Myocyte (in vitro differentiated cells): ENCODE measurements around the gene TP73. TPM values are rescaled to one million over a fixed set of nuclear protein-coding genes. Genes with fewer than 3 reads are reported as not detected.
A peak's percentile ranks its signal among the peaks of the same experiment; 100 is the strongest.

ENCODE experiments used
- DNase-seq: peaks from one replicate; pipeline ENCODE4 v3.0.0-alpha.2; 2012; ENCODE audit warnings: low read depth
- total RNA-seq: library from RNA; depleted of rRNA; stranded (reverse); fragments of >200 nt; gene quantifications from 2 replicates; pipeline ENCODE4 v1.2.3, GENCODE V29; 2014

TP73 gene
- total RNA-seq, 1 donor from 2014 or later: 2.2 TPM

DNA sequence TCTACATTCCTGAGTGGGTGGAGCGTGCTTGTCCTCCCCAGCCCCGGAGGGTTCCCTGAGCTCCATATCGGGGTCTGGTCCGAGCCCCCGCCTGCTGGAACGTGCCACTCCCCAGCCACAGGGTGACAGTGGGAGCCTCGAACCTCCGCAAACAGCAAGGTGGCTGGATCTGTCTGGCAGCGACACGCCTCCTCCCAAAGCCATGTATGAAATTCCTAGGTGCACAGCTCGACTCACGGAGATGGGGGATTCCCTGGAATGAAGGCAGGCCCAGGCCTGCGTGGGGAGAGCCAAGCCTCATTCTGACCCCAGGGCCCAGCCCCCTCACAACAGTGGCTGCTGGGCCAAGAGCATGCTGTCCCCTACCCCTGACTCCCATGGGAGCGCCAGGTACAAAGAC lies 32.9 kb downstream of the TP73 start:
- DNase-seq: no peak

- DNase-seq: peak; percentile 25
Measured at GRCh38 chr1:3685906-3686305, 33.6 kb downstream of the TP73 start.

- DNase-seq: no peak
Measured at GRCh38 chr1:3687504-3687903, 35.2 kb downstream of the TP73 start.

DNA sequence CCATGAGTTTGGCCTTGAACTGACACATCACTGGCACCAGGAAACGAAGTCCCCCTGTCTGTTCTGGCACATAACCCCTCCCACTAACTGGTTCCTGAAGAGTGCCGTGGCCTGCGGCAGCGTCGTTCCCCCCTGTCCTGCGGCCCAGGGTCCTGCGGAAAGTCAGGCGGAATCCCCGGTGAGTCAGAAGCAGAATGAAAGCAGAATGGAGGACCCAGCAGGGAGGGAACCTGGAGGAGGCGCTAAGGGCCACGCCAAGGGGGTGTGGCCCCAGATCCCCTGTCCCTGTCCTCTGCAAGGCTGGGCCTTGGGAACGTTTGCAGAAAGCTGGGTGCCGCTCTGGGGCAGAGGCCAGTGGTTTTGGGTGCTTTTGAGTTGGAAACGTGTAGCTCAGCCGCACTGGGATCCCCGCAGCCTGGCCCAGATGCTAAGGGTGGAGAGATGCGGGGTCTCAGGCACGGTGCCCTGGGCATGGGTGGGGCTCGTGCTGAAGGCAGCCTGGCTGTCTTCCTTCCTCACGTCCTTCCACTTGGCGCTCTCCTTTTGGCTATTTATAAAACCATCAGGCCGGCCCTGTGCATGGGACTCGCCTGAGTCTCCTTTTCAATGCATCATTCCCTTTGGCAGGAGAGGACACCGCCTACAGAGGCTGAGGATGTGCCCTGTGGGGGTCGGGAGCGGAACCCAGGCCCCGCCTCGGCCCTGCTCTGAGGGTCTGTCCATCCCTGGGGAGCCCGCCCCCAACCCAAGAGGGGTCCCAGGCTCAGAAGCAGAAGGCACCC lies 36.2 kb downstream of the TP73 start:
- DNase-seq: no peak

GRCh38 chr1:3689138-3689750 lies 36.9 kb downstream of the TP73 start:
- DNase-seq: no peak

DNA sequence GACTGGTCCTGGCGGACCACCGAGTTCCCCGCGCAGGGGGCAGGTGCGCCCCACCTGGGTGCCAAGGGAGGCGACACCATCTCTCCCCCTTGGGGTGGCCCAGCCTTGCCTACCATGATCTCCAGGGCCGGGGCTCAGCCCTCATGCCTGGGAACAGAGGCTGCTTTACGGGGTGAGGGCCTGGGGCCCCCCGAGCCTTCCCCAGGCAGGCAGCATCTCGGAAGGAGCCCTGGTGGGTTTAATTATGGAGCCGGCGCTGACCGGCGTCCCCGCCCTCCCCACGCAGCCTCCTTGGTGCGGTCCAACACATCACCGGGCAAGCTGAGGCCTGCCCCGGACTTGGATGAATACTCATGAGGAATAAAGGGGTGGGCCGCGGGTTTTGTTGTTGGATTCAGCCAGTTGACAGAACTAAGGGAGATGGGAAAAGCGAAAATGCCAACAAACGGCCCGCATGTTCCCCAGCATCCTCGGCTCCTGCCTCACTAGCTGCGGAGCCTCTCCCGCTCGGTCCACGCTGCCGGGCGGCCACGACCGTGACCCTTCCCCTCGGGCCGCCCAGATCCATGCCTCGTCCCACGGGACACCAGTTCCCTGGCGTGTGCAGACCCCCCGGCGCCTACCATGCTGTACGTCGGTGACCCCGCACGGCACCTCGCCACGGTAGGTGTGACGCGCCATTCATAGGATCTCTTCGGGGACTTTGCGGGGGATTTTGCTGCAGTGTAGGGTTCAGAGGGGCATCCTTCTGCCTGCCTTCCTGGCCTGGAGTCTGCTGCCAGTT lies 38.2 kb downstream of the TP73 start:
- DNase-seq: no peak

- no peak for DNase-seq
Measured at GRCh38 chr1:3691421-3692204, 39.3 kb downstream of the TP73 start.

DNA sequence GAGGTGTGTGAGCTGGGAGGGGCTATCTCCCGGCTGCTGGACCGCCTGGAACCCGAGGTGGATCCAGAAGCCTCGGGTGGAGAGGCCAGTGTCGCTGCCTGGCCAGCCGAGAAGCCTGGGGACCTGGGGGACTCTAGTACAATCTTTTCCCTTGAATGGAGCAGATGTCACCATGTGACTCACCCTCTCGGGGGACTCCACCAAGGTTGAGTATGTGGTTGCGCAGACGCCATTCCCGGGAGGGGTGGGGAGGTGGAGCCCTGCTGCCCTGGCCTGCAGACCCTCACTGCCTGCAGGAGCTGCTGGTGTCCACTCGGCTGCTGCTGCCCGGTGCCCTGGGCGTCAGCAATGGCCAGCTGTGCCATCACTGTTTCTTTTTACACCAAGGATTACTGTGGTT lies 40.3 kb downstream of the TP73 start:
- DNase-seq: peak; percentile 33

DNA sequence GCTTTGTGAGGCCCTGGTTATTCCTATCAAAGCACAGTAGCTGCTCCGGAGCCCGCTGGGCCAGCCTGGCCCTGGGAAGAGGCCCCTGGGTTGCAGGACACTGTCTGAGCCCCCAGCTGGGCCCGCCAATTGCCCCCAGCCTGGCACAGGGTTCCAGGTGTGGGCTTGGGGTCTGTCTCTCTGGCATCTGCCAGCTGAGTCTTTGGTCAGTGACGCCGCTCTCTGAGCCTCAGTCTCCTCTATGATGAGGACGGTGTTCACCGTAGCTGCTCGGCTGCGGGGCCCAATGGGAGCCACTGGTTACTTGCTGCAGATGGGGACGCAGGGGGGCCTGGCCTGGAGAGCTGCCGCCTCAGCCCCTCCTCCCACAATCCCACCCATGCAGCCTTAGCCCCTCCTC lies 41.0 kb downstream of the TP73 start:
- DNase-seq: no peak

GRCh38 chr1:3695326-3696217 lies 43.3 kb downstream of the TP73 start:
- DNase-seq: no peak

DNA sequence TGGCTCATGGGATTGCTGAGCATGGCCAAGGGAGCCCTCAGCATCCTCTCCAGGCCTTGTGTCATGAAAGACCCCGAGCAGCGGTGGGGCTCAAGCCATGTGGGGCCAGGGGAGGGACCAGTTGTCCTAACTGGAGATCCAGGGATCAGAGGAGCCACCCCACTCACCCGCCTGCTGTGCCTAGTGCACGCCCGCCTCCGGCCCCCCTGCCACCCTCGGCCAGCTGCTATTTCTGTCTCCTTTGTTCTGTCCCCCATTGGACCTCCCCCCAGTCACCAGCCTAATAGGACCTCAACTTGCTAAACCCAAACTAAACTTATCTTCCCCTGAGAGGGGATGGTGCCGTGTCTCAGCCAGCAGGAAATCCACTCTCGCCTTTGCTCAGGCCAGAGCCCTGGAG lies 44.4 kb downstream of the TP73 start:
- no peak for DNase-seq

GRCh38 chr1:3697104-3697503 lies 44.8 kb downstream of the TP73 start:
- DNase-seq: no peak

- no peak for DNase-seq
Measured at GRCh38 chr1:3697810-3698209, 45.5 kb downstream of the TP73 start.

GRCh38 chr1:3698660-3699408 lies 46.5 kb downstream of the TP73 start:
- DNase-seq: no peak

- no peak for DNase-seq
Measured at GRCh38 chr1:3699596-3699995, 47.3 kb downstream of the TP73 start.

DNA sequence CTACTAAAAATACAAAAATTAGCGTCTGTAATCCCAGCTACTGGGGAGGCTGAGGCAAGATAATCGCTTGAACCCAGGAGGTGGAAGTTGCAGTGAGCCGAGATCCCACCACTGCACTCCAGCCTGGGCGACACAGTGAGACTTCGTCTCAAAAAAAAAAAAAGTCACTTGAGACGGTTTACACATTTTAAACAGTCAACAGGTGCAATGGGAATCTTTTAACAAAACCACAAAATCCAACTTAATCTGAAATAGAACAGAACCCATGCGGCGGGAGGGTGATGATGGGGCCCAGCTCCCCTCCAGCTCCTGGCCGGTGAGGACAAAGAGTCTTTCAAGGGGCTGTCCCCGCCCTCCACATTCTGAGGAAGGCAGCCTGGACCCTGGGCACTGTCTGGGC lies 48.3 kb downstream of the TP73 start:
- DNase-seq: no peak

GRCh38 chr1:3702528-3702927 lies 50.2 kb downstream of the TP73 start:
- no peak for DNase-seq

- DNase-seq: no peak
Measured at GRCh38 chr1:3702990-3703728, 50.8 kb downstream of the TP73 start.

- no peak for DNase-seq
Measured at GRCh38 chr1:3703786-3704371, 51.6 kb downstream of the TP73 start.
